ENCODE measurements around the gene PCDHGA6.
"Not testable (repeated sequence)": the region's sequence is repeated elsewhere in the genome, so short reads cannot be mapped to it uniquely, and the experiment has no call there.

PCDHGA6 gene

GRCh38 chr5:141374627-141375026 is 936 bp downstream of the PCDHGA6 start:
- DNase-seq (ENCODE audit: low read depth) = no peak
- H3K4me3 ChIP-seq (ENCODE audit: low read depth, low read length) = no peak overlapping the region
- no peak for TF ChIP-seq CTCF (IDR thresholded peaks at IDR 0.05; ENCODE audit: insufficient read depth, low read depth, low read length, missing control alignments)

- not testable (repeated sequence) for H3K4me3 ChIP-seq (ENCODE audit: low read depth, low read length); DNase-seq (ENCODE audit: low read depth)
These were observed 1.9 kb downstream of the PCDHGA6 start for GRCh38 chr5:141375444-141376155.

- H3K4me3 ChIP-seq (ENCODE audit: low read depth, low read length) = no peak within 1 kb of the TSS
- no peak for DNase-seq (ENCODE audit: low read depth)
- no peak for TF ChIP-seq CTCF (IDR thresholded peaks at IDR 0.05; ENCODE audit: insufficient read depth, low read depth, low read length, missing control alignments)
These were observed 9.0 kb downstream of the PCDHGA6 start, which contains the start of gene PCDHGA7 for GRCh38 chr5:141382469-141383294. TSS of gene PCDHGA7 (plus strand) at chr5:141382742. CDS start at chr5:141382900, 158 bp downstream.

- DNase-seq (ENCODE audit: low read depth) = no peak
- no peak overlapping the region for H3K4me3 ChIP-seq (ENCODE audit: low read depth, low read length)
- TF ChIP-seq CTCF (IDR thresholded peaks at IDR 0.05; ENCODE audit: insufficient read depth, low read depth, low read length, missing control alignments) = no peak
These were observed 9.7 kb downstream of the PCDHGA6 start for GRCh38 chr5:141383345-141383744.

GRCh38 chr5:141384471-141385267 is 11.0 kb downstream of the PCDHGA6 start:
- no peak overlapping the region for H3K4me3 ChIP-seq (ENCODE audit: low read depth, low read length)
- DNase-seq (ENCODE audit: low read depth) = no peak
- TF ChIP-seq CTCF (IDR thresholded peaks at IDR 0.05; ENCODE audit: insufficient read depth, low read depth, low read length, missing control alignments) = no peak

GRCh38 chr5:141387557-141388311 is 14.0 kb downstream of the PCDHGA6 start, which contains the start of gene PCDHGB4:
TSS of gene PCDHGB4 (plus strand) at chr5:141387698. CDS start at chr5:141387885, 187 bp downstream.
- H3K4me3 ChIP-seq (ENCODE audit: low read depth, low read length) = peak within 1 kb of the TSS; percentile 48
- TF ChIP-seq CTCF (IDR thresholded peaks at IDR 0.05; ENCODE audit: insufficient read depth, low read depth, low read length, missing control alignments) = peak; percentile 55

More at GRCh38 chr5:141387557-141388311, 14.0 kb downstream of the PCDHGA6 start, which contains the start of gene PCDHGB4:
- DNase-seq (ENCODE audit: low read depth) = peak; percentile 65

Measured in GM12865 (cell line).